GM12891 (cell line): ENCODE results near the gene RRBP1.

Experiments
- PAX5 ChIP-seq: IDR thresholded peaks from 2 replicates; pipeline ENCODE4 v1.6.1; 2011; ENCODE audit warnings: low read length, moderate library complexity, mild to moderate bottlenecking; ENCODE audit not compliant: insufficient read depth, severe bottlenecking
- POLR2A ChIP-seq: IDR thresholded peaks from 2 replicates; pipeline ENCODE4 v1.6.1; 2011; ENCODE audit warnings: low read depth, low read length, control low read depth
- POLR2AphosphoS5 ChIP-seq: IDR thresholded peaks from 2 replicates; pipeline ENCODE4 v1.6.1; 2011; ENCODE audit warnings: low read depth, low read length, control low read depth
- TAF1 ChIP-seq: IDR thresholded peaks from 2 replicates; pipeline ENCODE4 v1.6.1; 2011; ENCODE audit warnings: low read depth, low read length, control low read depth

DNA sequence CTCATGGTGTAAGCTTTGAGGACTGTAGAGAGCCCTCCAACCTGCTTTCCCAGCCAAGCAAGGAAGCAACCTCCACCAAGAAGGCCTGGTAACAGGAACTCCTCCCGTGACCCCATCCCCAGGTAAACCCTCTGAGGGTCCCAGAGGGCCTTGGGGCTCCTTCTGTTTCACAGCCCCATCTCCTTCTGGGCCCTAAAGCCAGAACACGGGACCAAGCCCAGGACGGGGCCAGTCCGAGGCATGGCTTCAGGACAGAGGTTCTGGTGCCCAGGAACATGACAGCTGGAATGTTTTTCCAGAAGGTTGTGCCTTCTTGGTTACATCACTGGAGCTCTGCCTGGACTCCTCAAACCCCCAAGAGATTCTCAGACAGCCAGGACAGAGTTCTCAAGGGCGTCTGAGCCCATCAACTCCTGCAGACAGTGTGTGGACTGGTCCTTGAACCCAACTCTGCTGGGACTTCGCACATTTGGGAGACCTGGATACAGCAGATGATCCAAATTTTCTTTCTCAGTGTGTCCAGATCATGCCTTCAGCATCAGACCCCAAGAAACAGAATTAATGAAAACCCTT lies 43.1 kb downstream of the RRBP1 start:
- TF ChIP-seq POLR2A (no peak), POLR2AphosphoS5 (no peak), TAF1 (no peak), PAX5 (no peak)
